ENCODE results near the gene THSD4.

- TF ChIP-seq CTCF (optimal IDR thresholded peaks at IDR 0.05 in 1 of 3, IDR thresholded peaks at IDR 0.05 in 1 of 3, conservative IDR thresholded peaks at IDR 0.05 in 1 of 3; ENCODE audit: extremely low read depth in 1 of 3, insufficient read depth in 2 of 3, low read length in 3 of 3) (no peak), EZH2 (IDR thresholded peaks at IDR 0.05; ENCODE audit: low read length) (no peak)
Measured at GRCh38 chr15:71329497-71330260, 214.4 kb downstream of the THSD4 start.
